Stimulated activated CD8-positive, alpha-beta memory T cell treated with anti-CD3 and anti-CD28 coated beads, Interleukin-12 subunit alpha, Interleukin-12 subunit beta, amount 100 ng/mL, for 24 hours (primary cell): Measurements from ENCODE around the gene GPX4.
A peak's percentile ranks its signal among the peaks of the same experiment; 100 is the strongest.

Experiments
- DNase-seq: peaks from one replicate; pipeline ENCODE4 v3.0.0-alpha.2; 2020; ENCODE audit errors: extremely low read depth

GPX4 gene

DNA sequence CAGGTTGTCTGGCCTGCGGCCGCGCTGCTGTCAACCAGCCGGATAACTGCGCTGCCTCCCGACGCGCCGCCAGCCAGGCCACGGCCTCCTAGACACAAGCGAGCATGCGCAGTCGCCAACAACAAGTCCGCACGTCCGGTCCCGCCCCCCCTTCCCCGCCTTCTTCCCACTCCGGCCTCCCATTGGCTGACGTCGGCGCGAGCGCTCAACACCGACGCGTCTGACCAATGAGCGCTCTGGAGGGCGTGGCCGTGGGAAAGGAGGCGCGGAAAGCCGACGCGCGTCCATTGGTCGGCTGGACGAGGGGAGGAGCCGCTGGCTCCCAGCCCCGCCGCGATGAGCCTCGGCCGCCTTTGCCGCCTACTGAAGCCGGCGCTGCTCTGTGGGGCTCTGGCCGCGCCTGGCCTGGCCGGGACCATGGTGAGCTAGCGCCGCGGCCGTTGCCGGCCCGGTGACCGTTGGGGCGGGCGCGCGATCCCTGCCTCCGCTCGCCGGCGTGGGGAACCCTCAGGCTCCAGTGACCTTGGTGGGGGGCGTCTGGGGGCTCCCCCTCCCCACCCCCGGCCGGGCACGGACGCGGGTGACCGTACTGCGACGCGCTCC lies at the start of gene GPX4:
TSS of gene GPX4 (plus strand) at position 287 of the 603 bp plus-strand sequence. CDS start at position 337, 50 bp downstream.
- peak; percentile 96 for DNase-seq

DNA sequence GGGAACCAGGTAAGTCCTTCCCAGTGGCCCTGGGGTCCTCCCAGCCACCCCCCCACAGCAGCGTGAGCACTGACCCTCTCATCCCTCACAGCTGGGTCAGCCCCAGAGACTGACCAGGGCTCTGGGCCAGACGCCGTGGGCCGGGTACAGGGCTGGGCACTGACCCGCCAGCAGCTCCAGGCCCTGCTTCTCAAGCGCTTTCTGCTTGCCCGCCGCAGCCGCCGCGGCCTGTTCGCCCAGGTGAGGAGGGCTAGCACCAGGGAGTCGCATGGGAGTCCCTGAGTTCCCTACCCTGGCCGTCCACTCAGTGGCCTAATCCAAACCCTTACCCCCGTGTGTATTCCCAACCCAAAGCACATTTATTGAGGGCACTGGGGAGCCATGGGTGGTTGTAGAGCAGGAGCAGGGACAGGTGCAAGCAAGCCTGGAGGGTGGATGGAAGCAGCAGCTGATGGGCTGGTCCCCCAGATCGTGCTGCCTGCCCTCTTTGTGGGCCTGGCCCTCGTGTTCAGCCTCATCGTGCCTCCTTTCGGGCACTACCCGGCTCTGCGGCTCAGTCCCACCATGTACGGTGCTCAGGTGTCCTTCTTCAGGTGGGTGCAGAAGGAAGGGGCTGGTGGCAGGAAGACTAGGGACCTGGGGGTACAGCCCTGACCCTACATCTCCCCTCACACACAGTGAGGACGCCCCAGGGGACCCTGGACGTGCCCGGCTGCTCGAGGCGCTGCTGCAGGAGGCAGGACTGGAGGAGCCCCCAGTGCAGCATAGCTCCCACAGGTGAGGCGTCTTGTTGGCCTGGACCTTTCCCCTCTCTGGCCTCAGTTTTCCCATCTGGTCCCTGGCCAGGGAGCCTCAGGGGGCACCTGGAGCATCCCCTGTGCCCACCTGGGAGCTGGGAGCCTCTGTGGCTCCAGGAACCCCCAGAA lies 49.4 kb upstream of the GPX4 start:
- DNase-seq: no peak

DNA sequence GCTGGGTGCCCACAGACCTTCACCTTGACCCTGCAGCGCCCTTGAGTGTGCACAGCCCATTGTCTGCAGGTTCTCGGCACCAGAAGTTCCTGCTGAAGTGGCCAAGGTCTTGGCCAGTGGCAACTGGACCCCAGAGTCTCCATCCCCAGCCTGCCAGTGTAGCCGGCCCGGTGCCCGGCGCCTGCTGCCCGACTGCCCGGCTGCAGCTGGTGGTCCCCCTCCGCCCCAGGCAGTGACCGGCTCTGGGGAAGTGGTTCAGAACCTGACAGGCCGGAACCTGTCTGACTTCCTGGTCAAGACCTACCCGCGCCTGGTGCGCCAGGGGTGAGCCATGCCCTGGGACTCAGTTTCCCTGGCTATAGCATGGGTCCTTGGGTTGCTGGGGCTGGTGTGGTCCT lies 48.8 kb upstream of the GPX4 start:
- no peak for DNase-seq

DNA sequence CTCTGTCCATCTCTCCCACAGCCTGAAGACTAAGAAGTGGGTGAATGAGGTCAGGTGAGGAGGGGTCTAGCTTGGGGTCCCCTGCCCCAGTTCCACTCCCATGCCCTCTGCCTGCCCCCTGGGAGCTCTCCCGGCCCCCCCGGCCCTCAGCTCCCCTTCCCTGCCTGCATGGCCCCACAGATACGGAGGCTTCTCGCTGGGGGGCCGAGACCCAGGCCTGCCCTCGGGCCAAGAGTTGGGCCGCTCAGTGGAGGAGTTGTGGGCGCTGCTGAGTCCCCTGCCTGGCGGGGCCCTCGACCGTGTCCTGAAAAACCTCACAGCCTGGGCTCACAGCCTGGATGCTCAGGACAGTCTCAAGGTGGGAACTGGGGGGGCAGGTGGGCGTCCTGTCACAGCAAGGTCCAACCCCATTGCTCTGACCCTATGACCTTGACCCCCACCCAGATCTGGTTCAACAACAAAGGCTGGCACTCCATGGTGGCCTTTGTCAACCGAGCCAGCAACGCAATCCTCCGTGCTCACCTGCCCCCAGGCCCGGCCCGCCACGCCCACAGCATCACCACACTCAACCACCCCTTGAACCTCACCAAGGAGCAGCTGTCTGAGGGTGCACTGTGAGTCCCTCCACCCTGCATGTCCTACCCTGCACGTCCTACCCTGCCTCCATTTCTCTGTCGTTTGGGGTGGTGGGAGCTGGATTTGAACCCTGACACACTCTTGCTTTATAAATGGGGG lies 47.7 kb upstream of the GPX4 start:
- no peak for DNase-seq

GRCh38 chr19:1057176-1057855 lies 46.5 kb upstream of the GPX4 start:
- DNase-seq: no peak

DNA sequence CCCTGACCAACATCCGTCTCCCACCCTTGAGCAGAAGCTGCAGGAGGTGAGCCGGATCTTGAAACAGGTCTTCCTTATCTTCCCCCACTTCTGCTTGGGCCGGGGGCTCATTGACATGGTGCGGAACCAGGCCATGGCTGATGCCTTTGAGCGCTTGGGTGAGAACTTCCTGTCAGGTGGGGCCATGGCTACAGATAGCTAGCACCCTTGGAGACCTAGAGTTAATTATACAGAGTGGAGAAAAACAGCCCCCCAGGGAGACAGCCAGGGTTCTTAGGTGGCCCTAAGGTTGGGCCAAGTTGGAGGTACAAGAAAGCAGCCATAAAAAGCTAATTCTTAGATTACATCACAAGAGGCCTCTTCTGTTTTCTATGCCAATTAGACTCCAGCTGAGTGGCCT lies 45.7 kb upstream of the GPX4 start:
- DNase-seq: no peak

- no peak for DNase-seq
These were observed 43.1 kb upstream of the GPX4 start for GRCh38 chr19:1060689-1061088.

DNA sequence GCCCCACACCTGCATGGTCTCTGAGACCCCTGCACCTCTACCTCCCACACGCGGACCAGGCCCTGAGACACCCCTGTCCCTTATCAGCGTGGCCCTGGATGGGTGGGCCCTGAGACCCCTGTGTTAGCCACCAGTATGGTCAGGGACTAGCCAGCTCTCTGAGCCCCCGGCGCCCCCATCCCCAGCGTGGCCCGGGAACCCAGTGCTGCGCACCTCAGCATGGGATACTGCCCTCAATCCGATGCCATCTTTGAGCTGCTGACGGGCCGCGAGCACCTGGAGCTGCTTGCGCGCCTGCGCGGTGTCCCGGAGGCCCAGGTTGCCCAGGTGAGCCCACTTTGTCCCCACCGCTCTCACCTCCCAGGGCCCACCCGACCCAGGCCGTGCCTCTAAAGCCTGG lies 41.8 kb upstream of the GPX4 start:
- DNase-seq: no peak

DNA sequence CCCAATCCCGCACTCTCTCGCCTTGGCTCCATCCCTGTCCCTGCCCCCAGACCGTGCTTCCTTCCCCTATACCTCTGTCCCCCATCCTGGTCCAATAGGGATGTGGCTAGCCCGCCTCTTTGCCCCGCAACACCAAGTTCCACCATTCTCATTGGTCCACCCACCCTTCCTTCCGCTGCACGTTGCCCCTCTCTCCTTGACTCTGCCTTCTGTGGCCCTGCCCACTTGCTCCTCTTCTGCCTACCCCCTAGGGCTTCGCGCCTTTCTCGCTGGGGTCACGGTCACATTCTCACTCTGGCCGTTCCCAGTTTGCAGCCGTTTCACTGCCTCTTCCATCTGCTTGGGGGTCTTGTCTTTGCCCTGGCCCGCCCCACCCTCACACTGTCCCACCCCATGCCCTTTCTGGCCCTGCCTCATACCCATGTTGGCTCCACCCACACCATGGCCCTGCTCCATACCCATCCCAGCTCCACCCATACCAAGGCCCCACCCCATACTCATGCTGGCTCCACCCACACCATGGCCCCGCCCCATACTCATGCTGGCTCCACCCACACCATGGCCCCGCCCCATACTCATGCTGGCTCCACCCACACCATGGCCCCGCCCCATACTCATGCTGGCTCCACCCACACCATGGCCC lies 41.3 kb upstream of the GPX4 start:
- no peak for DNase-seq

DNA sequence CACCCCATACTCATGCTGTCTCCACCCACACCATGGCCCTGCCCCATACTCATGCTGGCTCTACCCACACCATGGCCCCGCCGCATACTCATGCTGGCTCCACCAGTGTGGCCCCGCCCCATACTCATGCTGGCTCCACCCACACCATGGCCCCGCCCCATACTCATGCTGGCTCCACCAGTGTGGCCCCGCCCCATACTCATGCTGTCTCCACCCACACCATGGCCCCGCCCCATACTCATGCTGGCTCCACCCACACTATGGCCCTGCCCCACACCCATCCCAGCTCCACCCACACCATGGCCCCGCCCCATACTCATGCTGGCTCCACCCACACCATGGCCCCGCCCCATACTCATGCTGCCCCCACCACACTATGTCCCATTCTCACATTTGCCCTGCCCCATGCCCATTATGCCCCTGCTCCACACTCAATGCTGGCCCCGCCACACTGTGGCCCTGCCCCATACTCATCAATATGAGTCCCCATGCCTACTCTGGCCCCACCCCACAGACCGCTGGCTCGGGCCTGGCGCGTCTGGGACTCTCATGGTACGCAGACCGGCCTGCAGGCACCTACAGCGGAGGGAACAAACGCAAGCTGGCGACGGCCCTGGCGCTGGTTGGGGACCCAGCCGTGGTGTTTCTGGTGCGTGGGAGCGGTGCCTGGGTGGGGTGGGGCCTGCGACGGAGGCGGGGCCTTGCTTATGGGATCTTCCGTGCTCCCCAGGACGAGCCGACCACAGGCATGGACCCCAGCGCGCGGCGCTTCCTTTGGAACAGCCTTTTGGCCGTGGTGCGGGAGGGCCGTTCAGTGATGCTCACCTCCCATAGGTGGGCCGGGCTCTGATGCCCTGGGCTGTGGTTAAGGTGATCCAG lies 40.5 kb upstream of the GPX4 start:
- DNase-seq: no peak

- no peak for DNase-seq
These were observed 39.7 kb upstream of the GPX4 start for GRCh38 chr19:1063909-1064660.

- DNase-seq: no peak
These were observed 38.9 kb upstream of the GPX4 start for GRCh38 chr19:1064661-1065605.

DNA sequence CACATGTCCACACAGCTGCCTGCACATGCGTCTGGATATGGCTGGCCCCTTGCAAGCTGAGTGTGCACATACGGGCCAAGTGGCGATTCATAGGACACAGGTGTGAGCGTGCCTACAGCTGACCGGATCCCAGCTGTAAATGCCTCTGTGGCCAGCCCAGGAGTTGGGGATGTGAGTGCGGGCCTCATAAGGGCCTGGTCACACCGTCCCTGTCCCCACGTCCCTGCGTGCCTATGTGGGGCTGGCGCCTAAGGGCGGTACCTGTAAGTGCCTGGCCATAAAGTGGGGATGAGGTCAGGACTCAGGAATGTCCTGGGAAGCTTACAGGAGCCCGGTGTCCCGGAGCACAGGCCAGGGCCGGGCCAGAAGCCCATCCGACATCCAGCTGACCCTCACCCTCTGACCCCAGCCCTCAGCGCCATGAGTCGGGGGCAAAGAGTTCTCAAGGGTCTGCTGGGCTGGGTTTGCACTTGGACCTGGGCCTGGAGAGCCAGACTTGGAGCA lies 38.1 kb upstream of the GPX4 start:
- no peak for DNase-seq

DNA sequence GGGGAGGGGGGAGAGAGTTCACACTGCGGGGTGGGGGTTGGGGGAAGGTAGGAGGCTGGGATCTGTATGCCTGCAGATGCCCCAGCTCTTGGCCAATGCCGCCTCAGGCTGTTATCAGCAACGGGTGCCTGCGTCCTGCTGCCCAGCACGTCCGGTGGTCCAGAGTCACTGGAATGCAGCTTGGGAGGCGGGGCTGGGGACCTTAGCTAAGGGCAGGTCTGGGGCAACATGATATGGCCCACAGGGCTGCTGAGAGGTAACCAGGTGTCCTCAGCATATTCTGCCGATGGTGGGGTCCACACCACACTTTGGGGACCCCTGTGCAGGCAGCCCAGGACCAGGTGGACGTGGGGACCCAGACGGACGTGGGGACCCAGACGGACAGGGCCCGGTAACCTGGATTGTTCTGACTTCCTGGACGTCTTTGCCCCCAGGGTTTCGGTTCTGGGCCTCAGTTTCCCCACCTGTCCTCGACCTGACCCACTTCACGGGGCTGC lies 37.5 kb upstream of the GPX4 start:
- DNase-seq: no peak

DNA sequence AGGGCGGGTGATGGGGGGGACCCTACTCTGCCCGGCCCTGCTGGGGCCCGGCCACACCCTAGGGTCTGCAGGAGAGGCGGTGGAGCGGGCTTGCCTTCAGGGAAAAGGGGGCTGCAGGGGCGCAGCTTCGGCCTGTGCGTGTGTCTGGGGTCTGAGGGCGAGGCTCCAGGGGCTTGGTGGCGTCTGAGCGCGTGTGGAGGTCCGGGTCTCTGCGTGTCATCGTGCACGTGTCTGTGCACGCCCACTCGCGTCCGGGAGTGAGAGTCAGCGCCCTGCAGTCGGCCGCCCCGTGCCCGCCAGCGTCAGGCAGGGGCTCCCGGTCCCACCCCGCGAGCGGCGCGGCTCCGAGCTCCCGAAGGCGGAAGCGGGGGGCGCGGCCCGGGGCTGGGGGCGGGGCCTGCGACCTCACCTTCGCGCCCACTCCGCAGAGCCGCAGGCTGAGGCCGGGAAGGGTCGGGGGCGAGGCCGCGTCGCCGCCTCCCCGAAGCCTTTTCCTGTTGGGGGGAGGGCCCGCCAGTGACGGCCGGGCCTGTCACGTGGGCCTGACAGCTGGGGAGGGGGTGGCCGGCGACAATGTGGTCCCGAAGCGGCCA lies 37.0 kb upstream of the GPX4 start, which contains the start of gene ARHGAP45:
TSS of gene ARHGAP45 (plus strand) at position 420 of the 593 bp plus-strand sequence. CDS start 239 bp downstream, outside the sequence.
- peak; percentile 66 for DNase-seq

DNA sequence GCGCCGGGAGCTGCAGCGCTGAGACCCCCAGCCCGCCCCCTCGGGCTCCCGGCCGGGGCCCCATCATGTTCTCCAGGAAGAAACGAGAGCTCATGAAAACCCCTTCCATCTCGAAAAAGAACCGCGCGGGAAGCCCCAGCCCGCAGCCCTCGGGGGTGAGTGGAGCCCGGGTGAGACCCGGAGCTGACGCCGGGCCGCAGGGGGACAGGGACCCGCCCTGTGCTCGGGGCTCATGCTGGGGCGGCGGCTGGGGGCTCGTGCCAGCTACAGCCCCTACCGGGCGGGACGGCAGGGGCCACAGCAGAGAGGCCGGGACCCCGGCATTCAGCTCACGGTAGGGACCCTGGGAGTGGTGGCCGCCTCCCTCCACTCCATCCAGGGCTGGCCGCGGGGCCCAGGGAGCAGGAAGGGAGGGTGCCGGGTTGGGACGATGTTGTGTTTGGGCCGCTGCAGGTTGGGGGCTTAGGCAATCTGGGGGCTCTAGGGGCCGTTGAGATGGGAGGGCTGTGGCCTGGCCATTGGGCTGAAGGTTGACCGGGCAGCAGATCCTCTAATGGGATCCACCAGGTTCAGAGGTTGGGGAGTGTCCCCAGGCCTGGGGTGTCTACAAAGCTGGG lies 36.3 kb upstream of the GPX4 start:
- no peak for DNase-seq
